Measurements from ENCODE around the gene ARL14.

DNA sequence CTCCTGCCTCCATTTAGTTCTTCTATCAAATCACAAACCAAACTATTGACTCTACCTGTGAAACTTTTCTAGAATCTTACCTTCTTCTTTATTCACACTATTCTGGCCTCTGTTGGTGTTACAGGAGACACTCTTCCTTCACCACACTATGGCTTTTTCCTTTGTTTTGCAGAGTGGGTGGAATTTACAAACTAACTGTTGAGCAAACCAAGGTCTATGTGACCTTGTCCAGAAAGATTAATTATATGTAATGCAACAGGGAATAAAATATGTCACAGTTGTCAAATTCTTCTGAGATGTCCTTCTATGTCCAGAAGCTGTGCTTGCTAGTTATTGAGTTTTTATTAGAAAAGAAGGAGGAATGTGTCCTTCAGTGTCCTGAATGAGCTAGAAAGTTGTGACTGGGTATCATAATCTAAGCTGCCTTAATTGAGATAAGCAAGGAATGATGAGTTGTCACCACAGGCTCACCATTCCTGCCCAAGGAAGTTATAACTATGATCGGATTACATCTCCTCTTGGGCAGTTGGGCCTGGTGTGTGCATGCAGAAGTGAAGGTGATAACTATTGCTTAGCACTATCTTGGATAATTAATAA, 21.7 kb downstream of the ARL14 start:
- TF ChIP-seq, protein P1, sequence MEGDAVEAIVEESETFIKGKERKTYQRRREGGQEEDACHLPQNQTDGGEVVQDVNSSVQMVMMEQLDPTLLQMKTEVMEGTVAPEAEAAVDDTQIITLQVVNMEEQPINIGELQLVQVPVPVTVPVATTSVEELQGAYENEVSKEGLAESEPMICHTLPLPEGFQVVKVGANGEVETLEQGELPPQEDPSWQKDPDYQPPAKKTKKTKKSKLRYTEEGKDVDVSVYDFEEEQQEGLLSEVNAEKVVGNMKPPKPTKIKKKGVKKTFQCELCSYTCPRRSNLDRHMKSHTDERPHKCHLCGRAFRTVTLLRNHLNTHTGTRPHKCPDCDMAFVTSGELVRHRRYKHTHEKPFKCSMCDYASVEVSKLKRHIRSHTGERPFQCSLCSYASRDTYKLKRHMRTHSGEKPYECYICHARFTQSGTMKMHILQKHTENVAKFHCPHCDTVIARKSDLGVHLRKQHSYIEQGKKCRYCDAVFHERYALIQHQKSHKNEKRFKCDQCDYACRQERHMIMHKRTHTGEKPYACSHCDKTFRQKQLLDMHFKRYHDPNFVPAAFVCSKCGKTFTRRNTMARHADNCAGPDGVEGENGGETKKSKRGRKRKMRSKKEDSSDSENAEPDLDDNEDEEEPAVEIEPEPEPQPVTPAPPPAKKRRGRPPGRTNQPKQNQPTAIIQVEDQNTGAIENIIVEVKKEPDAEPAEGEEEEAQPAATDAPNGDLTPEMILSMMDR (IDR thresholded peaks at IDR 0.05; ENCODE audit: extremely low read depth in 1 of 2, insufficient read depth in 1 of 2, low read depth in 1 of 2, low read length in 2 of 2) = no peak
- TF ChIP-seq JUN (IDR thresholded peaks at IDR 0.05; ENCODE audit: borderline replicate concordance, insufficient read depth, insufficient read length, low read depth) (no peak), POLR2A (IDR thresholded peaks at IDR 0.05; ENCODE audit: low read depth, low read length) (no peak), POLR2AphosphoS5 (IDR thresholded peaks at IDR 0.05; ENCODE audit: insufficient read depth, low read depth, low read length) (no peak), EZH2 (IDR thresholded peaks at IDR 0.05; ENCODE audit: borderline replicate concordance, low read depth, low read length, severe bottlenecking) (no peak), MYC (IDR thresholded peaks at IDR 0.05; ENCODE audit: low read depth, low read length) (no peak)
- TF ChIP-seq, protein P2, sequence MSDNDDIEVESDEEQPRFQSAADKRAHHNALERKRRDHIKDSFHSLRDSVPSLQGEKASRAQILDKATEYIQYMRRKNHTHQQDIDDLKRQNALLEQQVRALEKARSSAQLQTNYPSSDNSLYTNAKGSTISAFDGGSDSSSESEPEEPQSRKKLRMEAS (IDR thresholded peaks at IDR 0.05; ENCODE audit: insufficient read depth, insufficient read length) = no peak
